Activated CD8-positive, alpha-beta T cell treated with anti-CD3 and anti-CD28 coated beads for 36 hours (primary cell): ENCODE measurements around the gene ECSCR. TPM values are rescaled to one million over a fixed set of nuclear protein-coding genes. Genes with fewer than 3 reads are reported as not detected.

Experiments
- ATAC-seq: fragments of 200-7000 bp; cut with Tn5 transposase; one replicate; pipeline ENCODE4 v1.10.0; 2021; ENCODE audit warnings: mild to moderate bottlenecking, moderate library complexity
- CTCF ChIA-PET: fragments of 350-600 bp; sonication (Branson Sonifier 250); formaldehyde crosslinking; loops from one replicate; lab custom pipeline; 2021; ENCODE audit warnings: antibody characterized with exemption; lab: Charles Lee
- POLR2A ChIA-PET: fragments of 350-600 bp; sonication (Branson Sonifier 250); formaldehyde crosslinking; loops from one replicate; lab custom pipeline; 2021; ENCODE audit warnings: antibody characterized with exemption; lab: Charles Lee
- DNase-seq: peaks from one replicate; pipeline ENCODE4 v3.0.0-alpha.2; 2020
- H3K27ac Mint-ChIP-seq: one replicate; pipeline ENCODE4 v1.8.0; 2021; ENCODE audit warnings: mild to moderate bottlenecking, mixed read lengths
- H3K27me3 Mint-ChIP-seq: one replicate; pipeline ENCODE4 v1.8.0; 2021; ENCODE audit warnings: mixed read lengths
- H3K36me3 Mint-ChIP-seq: one replicate; pipeline ENCODE4 v1.8.0; 2021; ENCODE audit warnings: low read depth, mixed read lengths
- H3K4me1 Mint-ChIP-seq: one replicate; pipeline ENCODE4 v1.8.0; 2021; ENCODE audit warnings: low read depth, mixed read lengths
- H3K4me3 Mint-ChIP-seq: one replicate; pipeline ENCODE4 v1.8.0; 2021; ENCODE audit warnings: mild to moderate bottlenecking, moderate library complexity, mixed read lengths
- H3K9me3 Mint-ChIP-seq: one replicate; pipeline ENCODE4 v1.8.0; 2021; ENCODE audit warnings: mixed read lengths
- CTCF ChIP-seq: fragments of 200-600 bp; IDR thresholded peaks from one replicate; pipeline ENCODE4 v1.8.0; 2022; ENCODE audit warnings: antibody characterized with exemption, mild to moderate bottlenecking
- intact Hi-C: fragments of 100-400 bp; cut with micrococcal nuclease; formaldehyde crosslinking; loops from one replicate; pipeline ENCODE4 v1.10.0; 2022
- total RNA-seq, 2 experiments: library from RNA; stranded (reverse); gene quantifications; one replicate each; pipeline ENCODE4 v1.2.3, GENCODE V29; 2021

ECSCR gene
- total RNA-seq, 2 experiments from 2014 or later = 0.25 TPM; not detected in 1

GRCh38 chr5:139458580-139459407, 3.7 kb downstream of the ECSCR start:
- ATAC-seq (peak; percentile 91), DNase-seq (peak; percentile 94)
- intact Hi-C loops = loop anchor here (5.0 kb wide), 1 partner anchor 104 kb away; the partner anchor contains the start of gene UBE2D2
- H3K27me3 Mint-ChIP-seq = no peaks in the 10 kb centered on the region
- no peaks in the 10 kb centered on the region for H3K9me3 Mint-ChIP-seq
- ChIA-PET POLR2A (interaction anchor here (1.2 to 5.2 kb wide), 7 partner anchors 8 to 43 kb away, joined by 4 to 26 read pairs (median 8); partner anchors contain the start of gene STING1), CTCF (interaction anchor here (1.1 to 4.1 kb wide), 3 partner anchors 35 to 54 kb away, joined by 3 to 17 read pairs (median 7); no protein-coding TSS in a partner anchor)
- H3K27ac Mint-ChIP-seq = peak overlapping the region; percentile 88
- no peak for TF ChIP-seq CTCF
- peak overlapping the region; percentile 43 for H3K4me3 Mint-ChIP-seq
- H3K4me1 Mint-ChIP-seq = peaks cover 43% of the 10 kb centered on the region
- no peaks in the 10 kb centered on the region for H3K36me3 Mint-ChIP-seq

GRCh38 chr5:139457653-139458306, 4.8 kb downstream of the ECSCR start:
- Mint-ChIP-seq H3K36me3 (no peaks in the 10 kb centered on the region), H3K4me1 (peaks cover 47% of the 10 kb centered on the region), H3K4me3 (no peak overlapping the region), H3K9me3 (no peaks in the 10 kb centered on the region), H3K27me3 (no peaks in the 10 kb centered on the region), H3K27ac (peak overlapping the region; percentile 58)
- intact Hi-C loops = loop anchor here (5.0 kb wide), 1 partner anchor 105 kb away; the partner anchor contains the start of gene UBE2D2
- TF ChIP-seq CTCF = no peak
- ChIA-PET POLR2A (interaction anchor here (1.5 to 5.2 kb wide), 5 partner anchors 9 to 49 kb away, joined by 3 to 26 read pairs (median 12); partner anchors contain the start of gene STING1), CTCF (interaction anchor here (1.1 to 4.1 kb wide), 2 partner anchors 34 to 55 kb away, joined by 3 to 17 read pairs; no protein-coding TSS in a partner anchor)
- DNase-seq = peak; percentile 62
- ATAC-seq = peak; percentile 6

GRCh38 chr5:139457241-139457640, 5.3 kb downstream of the ECSCR start:
- POLR2A ChIA-PET = interaction anchor here (1.5 to 5.2 kb wide), 4 partner anchors 9 to 49 kb away, joined by 3 to 26 read pairs (median 14); partner anchors contain the start of gene STING1
- no peak for DNase-seq
- ATAC-seq = no peak
- H3K27me3 Mint-ChIP-seq = no peaks in the 10 kb centered on the region
- H3K36me3 Mint-ChIP-seq = no peaks in the 10 kb centered on the region
- H3K27ac Mint-ChIP-seq = peak overlapping the region; percentile 58
- intact Hi-C loops = loop anchor here (5.0 kb wide), 1 partner anchor 105 kb away; the partner anchor contains the start of gene UBE2D2
- TF ChIP-seq CTCF = no peak
- H3K4me1 Mint-ChIP-seq = peaks cover 47% of the 10 kb centered on the region
- H3K4me3 Mint-ChIP-seq = no peak overlapping the region
- CTCF ChIA-PET = interaction anchor here (1.1 to 4.1 kb wide), 3 partner anchors 9 to 56 kb away, joined by 3 to 17 read pairs (median 3); no protein-coding TSS in a partner anchor
- no peaks in the 10 kb centered on the region for H3K9me3 Mint-ChIP-seq

GRCh38 chr5:139456776-139457175, 5.8 kb downstream of the ECSCR start:
- peak overlapping the region; percentile 58 for H3K27ac Mint-ChIP-seq
- no peak overlapping the region for H3K4me3 Mint-ChIP-seq
- H3K27me3 Mint-ChIP-seq = no peaks in the 10 kb centered on the region
- TF ChIP-seq CTCF = no peak
- ChIA-PET POLR2A (interaction anchor here (0.6 to 5.2 kb wide), 7 partner anchors 9 to 57 kb away, joined by 3 to 26 read pairs (median 3); partner anchors contain the start of genes SMIM33 and STING1), CTCF (interaction anchor here (1.1 to 4.1 kb wide), 2 partner anchors 9 to 56 kb away, joined by 3 to 17 read pairs; no protein-coding TSS in a partner anchor)
- no peaks in the 10 kb centered on the region for H3K9me3 Mint-ChIP-seq
- ATAC-seq (no peak), DNase-seq (no peak)
- intact Hi-C loops = loop anchor here (5.0 kb wide), 1 partner anchor 106 kb away; the partner anchor contains the start of gene UBE2D2
- no peaks in the 10 kb centered on the region for H3K36me3 Mint-ChIP-seq
- H3K4me1 Mint-ChIP-seq = peaks cover 47% of the 10 kb centered on the region
